H1 (cell line): ENCODE results near the gene LDLRAP1. TPM values are rescaled to one million over a fixed set of nuclear protein-coding genes. Genes with fewer than 3 reads are reported as not detected.

Experiments
- CTCF ChIA-PET: fragments of 300-600 bp; sonication (Branson Sonifier 250); formaldehyde crosslinking; loops from one replicate; lab custom pipeline; 2021; ENCODE audit not compliant: partially characterized antibody; lab: Charles Lee
- POLR2A ChIA-PET: fragments of 300-600 bp; sonication (Branson Sonifier 250); formaldehyde crosslinking; loops from one replicate; lab custom pipeline; 2021; ENCODE audit warnings: inconsistent platforms; ENCODE audit not compliant: partially characterized antibody; lab: Charles Lee
- DNase-seq, 2 experiments: peaks; one replicate each; pipeline versions ENCODE4 v3.0.0 to v3.0.0-alpha.2; 2010 to 2022; ENCODE audit warnings: low spot score in 2 of 2, low read depth in 1 of 2, mixed read lengths in 1 of 2
- FAIRE-seq: peaks from 2 replicates; lab custom pipeline; 2011; peaks lifted over from hg19 to GRCh38; lab: Jason Lieb, UNC
- H2AFZ ChIP-seq: 2 replicates; pipeline ENCODE4 v1.8.1; 2012; ENCODE audit warnings: low read length, inconsistent platforms
- H2AK5ac ChIP-seq: 2 replicates; pipeline ENCODE4 v1.6.1; 2013; ENCODE audit warnings: low read depth, low read length
- H2BK120ac ChIP-seq: replicated peaks from 2 replicates; pipeline ENCODE3; 2013; ENCODE audit warnings: low read depth, low read length, inconsistent platforms
- H2BK12ac ChIP-seq: 2 replicates; pipeline ENCODE4 v1.6.1; 2013; ENCODE audit warnings: low read depth, low read length
- H2BK15ac ChIP-seq: 2 replicates; pipeline ENCODE4 v1.6.1; 2013; ENCODE audit warnings: low read length
- H2BK20ac ChIP-seq: 2 replicates; pipeline ENCODE4 v1.6.1; 2013; ENCODE audit warnings: low read length
- H2BK5ac ChIP-seq: 2 replicates; pipeline ENCODE4 v1.6.1; 2013; ENCODE audit warnings: low read depth, low read length
- H3K14ac ChIP-seq: 2 replicates; pipeline ENCODE4 v1.6.1; 2013; ENCODE audit warnings: inconsistent platforms; ENCODE audit not compliant: insufficient read length
- H3K18ac ChIP-seq: 2 replicates; pipeline ENCODE4 v1.6.1; 2013; ENCODE audit warnings: low read length; ENCODE audit errors: extremely low read depth
- H3K23ac ChIP-seq: 2 replicates; pipeline ENCODE4 v1.6.1; 2013; ENCODE audit warnings: inconsistent platforms; ENCODE audit not compliant: insufficient read length
- H3K23me2 ChIP-seq: 2 replicates; pipeline ENCODE4 v1.6.1; 2013; ENCODE audit warnings: low read depth, low read length
- H3K27ac ChIP-seq: 2 replicates; pipeline ENCODE4 v1.6.1; 2011; ENCODE audit warnings: low read depth, low read length, inconsistent platforms
- H3K27me3 ChIP-seq, 4 experiments: replicated peaks in 1 of 4; 1 replicate in 1 of 4; 2 replicates in 3 of 4; pipeline versions ENCODE4 v1.6.1 to v1.8.1; 2011 to 2013; ENCODE audit warnings: low read length in 3 of 4, mild to moderate bottlenecking in 3 of 4, inconsistent platforms in 2 of 4, mixed read lengths in 2 of 4, moderate library complexity in 1 of 4; ENCODE audit not compliant: control insufficient read depth in 3 of 4, insufficient read depth in 3 of 4; ENCODE audit errors: extremely low read depth in 1 of 4
- H3K36me3 ChIP-seq, 4 experiments: 2 replicates each; pipeline versions ENCODE4 v1.6.1 to v1.8.1; 2011 to 2013; ENCODE audit warnings: mild to moderate bottlenecking in 4 of 4, low read length in 3 of 4, moderate library complexity in 2 of 4, control low read depth in 1 of 4, inconsistent platforms in 1 of 4; ENCODE audit not compliant: insufficient read depth in 4 of 4, control insufficient read depth in 2 of 4
- H3K4ac ChIP-seq: replicated peaks from 2 replicates; pipeline ENCODE3; 2013; ENCODE audit warnings: low read length, low read depth, mixed read lengths, inconsistent platforms; ENCODE audit not compliant: insufficient read length
- H3K4me1 ChIP-seq, 4 experiments: replicated peaks in 1 of 4; 1 replicate in 1 of 4; 2 replicates in 3 of 4; pipeline versions ENCODE4 v1.6.1 to v1.8.1; 2011 to 2013; ENCODE audit warnings: low read length in 3 of 4, inconsistent platforms in 2 of 4, mixed read lengths in 1 of 4; ENCODE audit not compliant: insufficient read depth in 4 of 4, control insufficient read depth in 3 of 4
- H3K4me2 ChIP-seq, 2 experiments: 2 replicates each; pipeline versions ENCODE4 v1.6.1 to v1.8.1; 2011 to 2013; ENCODE audit warnings: low read depth in 2 of 2, low read length in 2 of 2, control low read depth in 1 of 2, inconsistent platforms in 1 of 2, mild to moderate bottlenecking in 1 of 2; ENCODE audit not compliant: insufficient read depth in 1 of 2
- H3K4me3 ChIP-seq, 4 experiments: fragments of 200-600, 300-600 bp in 1 of 4; sonication (generic), shearing (Covaris generic), sonication (Bioruptor Twin) in 1 of 4; 2 replicates each; pipeline versions ENCODE4 v1.5.1 to v1.8.1; 2011 to 2016; ENCODE audit warnings: low read length in 4 of 4, low read depth in 3 of 4, control low read depth in 2 of 4, inconsistent platforms in 2 of 4, mild to moderate bottlenecking in 2 of 4, mixed read lengths in 1 of 4, moderate library complexity in 1 of 4; ENCODE audit not compliant: insufficient read depth in 2 of 4; ENCODE audit errors: extremely low read depth in 1 of 4
- H3K56ac ChIP-seq: replicated peaks from 2 replicates; pipeline ENCODE3; 2013; ENCODE audit warnings: low read depth, mild to moderate bottlenecking, mixed read lengths, low read length, inconsistent platforms; ENCODE audit not compliant: insufficient read length
- H3K79me1 ChIP-seq: 2 replicates; pipeline ENCODE4 v1.6.1; 2013; ENCODE audit warnings: low read depth, low read length, control low read depth
- H3K79me2 ChIP-seq, 2 experiments: 2 replicates each; pipeline versions ENCODE4 v1.6.1 to v1.8.1; 2012 to 2013; ENCODE audit warnings: low read length in 2 of 2, mild to moderate bottlenecking in 2 of 2, inconsistent platforms in 1 of 2; ENCODE audit not compliant: insufficient read depth in 2 of 2, control insufficient read depth in 1 of 2
- H3K9ac ChIP-seq, 4 experiments: replicated peaks in 1 of 4; 1 replicate in 1 of 4; 2 replicates in 3 of 4; pipeline versions ENCODE4 v1.6.1 to v1.8.1; 2011 to 2013; ENCODE audit warnings: low read depth in 3 of 4, low read length in 3 of 4, control low read depth in 2 of 4, mild to moderate bottlenecking in 2 of 4, moderate library complexity in 2 of 4, inconsistent platforms in 1 of 4; ENCODE audit errors: extremely low read depth in 1 of 4
- H3K9me3 ChIP-seq, 2 experiments: 2 replicates each; pipeline versions ENCODE4 v1.6.1 to v1.8.1; 2012 to 2013; ENCODE audit warnings: mild to moderate bottlenecking in 2 of 2, moderate library complexity in 2 of 2, control low read depth in 1 of 2, inconsistent platforms in 1 of 2, low read depth in 1 of 2, low read length in 1 of 2, mixed read lengths in 1 of 2; ENCODE audit not compliant: insufficient read depth in 2 of 2
- H4K20me1 ChIP-seq, 2 experiments: replicated peaks in 1 of 2; 2 replicates each; pipeline versions ENCODE3 to v1.8.1; 2011 to 2013; ENCODE audit warnings: inconsistent platforms in 2 of 2, low read length in 2 of 2, mild to moderate bottlenecking in 1 of 2; ENCODE audit not compliant: insufficient read depth in 2 of 2, control insufficient read depth in 1 of 2
- H4K5ac ChIP-seq: 2 replicates; pipeline ENCODE4 v1.6.1; 2013; ENCODE audit warnings: low read length, low read depth, mixed read lengths, inconsistent platforms; ENCODE audit not compliant: insufficient read length
- H4K8ac ChIP-seq: 2 replicates; pipeline ENCODE4 v1.8.0; 2013; ENCODE audit warnings: mild to moderate bottlenecking, moderate library complexity, low read length, inconsistent platforms; ENCODE audit not compliant: insufficient read depth; ENCODE audit errors: extremely low read depth
- H4K91ac ChIP-seq: replicated peaks from 2 replicates; pipeline ENCODE3; 2013; ENCODE audit warnings: low read length, mixed read lengths, inconsistent platforms; ENCODE audit not compliant: insufficient read length
- BCL11A ChIP-seq, 2 experiments: IDR thresholded peaks; one replicate each; pipeline ENCODE4 v1.6.1; 2011; ENCODE audit warnings: low read depth in 2 of 2, low read length in 2 of 2, mild to moderate bottlenecking in 2 of 2
- CBX5 ChIP-seq: fragments of 300-800, 300-1000 bp; sonication (generic); IDR thresholded peaks from 2 replicates; pipeline ENCODE4 v1.7.1; 2016; ENCODE audit warnings: antibody characterized with exemption, low read length, low read depth
- EP300 ChIP-seq, 2 experiments: IDR thresholded peaks; 1 replicate in 1 of 2; 2 replicates in 1 of 2; pipeline ENCODE4 v1.6.1; 2011 to 2012; ENCODE audit warnings: low read depth in 2 of 2, low read length in 2 of 2, mild to moderate bottlenecking in 2 of 2, borderline replicate concordance in 1 of 2, inconsistent platforms in 1 of 2, moderate library complexity in 1 of 2
- GABPA ChIP-seq: IDR thresholded peaks from 2 replicates; pipeline ENCODE4 v1.6.1; 2011; ENCODE audit warnings: mild to moderate bottlenecking, low read length, moderate library complexity, borderline replicate concordance; ENCODE audit not compliant: insufficient read depth
- POLR2A ChIP-seq, 2 experiments: IDR thresholded peaks; 1 replicate in 1 of 2; 2 replicates in 1 of 2; pipeline ENCODE4 v1.6.1; 2011; ENCODE audit warnings: low read depth in 2 of 2, low read length in 2 of 2, mild to moderate bottlenecking in 2 of 2; ENCODE audit errors: control extremely low read depth in 1 of 2
- TAF1 ChIP-seq: IDR thresholded peaks from 2 replicates; pipeline ENCODE4 v1.6.1; 2011; ENCODE audit warnings: mild to moderate bottlenecking, low read depth, low read length
- TBP ChIP-seq: IDR thresholded peaks from 2 replicates; pipeline ENCODE4 v1.6.1; 2011; ENCODE audit warnings: low read depth, low read length, improper control_type of control experiment
- WGBS, 2 experiments: shearing (Covaris generic) in 1 of 2; methylation state at CpG; one replicate each; pipeline versions ENCODE4 v1.1.6 to v1.1.7; 2013 to 2015; ENCODE audit warnings: low lambda C conversion rate in 2 of 2, mixed read lengths in 2 of 2, inconsistent platforms in 1 of 2, low coverage in 1 of 2, missing lambda C conversion rate in 1 of 2; ENCODE audit not compliant: insufficient replicate concordance in 2 of 2, insufficient coverage in 1 of 2, insufficient read length in 1 of 2; ENCODE audit errors: extremely low coverage in 1 of 2, missing lambda C conversion rate in 1 of 2; 5-methylcytosine and 5-hydroxymethylcytosine counted together
- polyA plus RNA-seq, 7 experiments: library from polyadenylated mRNA; depleted of rRNA in 3 of 7; stranded (reverse) in 5 of 7; unstranded in 2 of 7; fragments of >200 nt in 5 of 7; fragments of 200-250 nt in 2 of 7; gene quantifications; 1 replicate in 5 of 7; 2 replicates in 1 of 7; 4 replicates in 1 of 7; pipeline versions ENCODE4 v1.2.1 to v1.2.3, GENCODE V29; 2011 to 2013; ENCODE audit warnings: missing spikeins in 2 of 7, mixed read lengths in 2 of 7
- total RNA-seq: library from RNA; stranded (reverse); fragmentation: NEBNext Ultra II Directional; extraction: Animal tissue kit (Norgen Biotek cat#: 25700); gene quantifications from 2 replicates; pipeline ENCODE4 v1.2.1, GENCODE V29; 2021

The LDLRAP1 gene
- total and polyA plus RNA-seq, 2 of the 8 experiments (the other 6 are each of a cell fraction or from before 2014, with no cell fraction given) = 12.8 to 13.2 TPM

DNA sequence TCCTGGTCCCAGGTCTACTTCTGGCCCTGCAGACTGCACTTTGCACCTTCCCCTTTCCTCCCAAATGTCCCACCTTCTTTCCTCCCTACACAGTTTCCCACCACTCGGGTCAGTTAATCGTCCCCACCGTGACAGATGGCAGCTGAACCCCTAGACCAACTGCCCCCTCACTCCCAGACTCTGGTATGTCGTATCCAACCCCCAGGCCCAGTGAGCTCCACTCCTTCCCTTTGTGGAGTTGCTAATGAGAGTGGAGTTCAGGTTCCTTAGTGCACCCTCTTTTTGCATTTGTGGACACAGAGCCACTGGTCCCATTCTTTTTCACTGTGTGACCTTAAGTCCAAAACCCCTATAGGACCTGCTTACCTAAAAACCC is 75.0 kb downstream of the LDLRAP1 start:
- no peak overlapping the region for H2AFZ ChIP-seq
- CTCF ChIA-PET = interaction anchor here (0.7 to 7.1 kb wide), 38 partner anchors 9 to 193 kb away, joined by 3 to 53 read pairs (median 8); partner anchors contain the start of gene SELENON
- H3K9ac ChIP-seq = no peak overlapping the region

More for the DNA sequence above, 75.0 kb downstream of the LDLRAP1 start:
- Histone ChIP-seq H3K27me3 (peaks cover 9 to 29% (median 17%) of the 10 kb centered on the region in 4 experiments), H3K36me3 (no peaks in the 10 kb centered on the region), H3K18ac (no peak overlapping the region; the same call in 1 of the 2 replicates), H2AK5ac (0 out of 2 replicates have a peak overlapping the region, but pooled peaks have one; percentile 25), H2BK12ac (no peak overlapping the region), H3K4me1 (peaks cover 0 to 25% (median 6%) of the 10 kb centered on the region in 4 experiments; a peak in 6 of 7 replicates), H2BK5ac (no peak overlapping the region), H3K14ac (no peak overlapping the region), H4K5ac (no peak overlapping the region), H3K23me2 (peaks cover 11% of the 10 kb centered on the region; the same call in 1 of the 2 replicates), H2BK120ac (no peak overlapping the region), H3K4ac (no peak overlapping the region), H4K8ac (no peak overlapping the region), H3K9me3 (no peaks in the 10 kb centered on the region), H4K20me1 (peaks cover 0 to 2% of the 10 kb centered on the region in 2 experiments), H3K4me2 (peak overlapping the region; percentile 75 to 76), H2BK15ac (0 out of 2 replicates have a peak overlapping the region, but pooled peaks have one; percentile 63), H3K79me2 (no peaks in the 10 kb centered on the region), H2BK20ac (no peak overlapping the region), H4K91ac (no peak overlapping the region), H3K27ac (no peak overlapping the region), H3K4me3 (peak overlapping the region; percentile 44 to 83 (median 64); a peak in 6 of 8 replicates), H3K56ac (no peak overlapping the region), H3K79me1 (peaks cover 2% of the 10 kb centered on the region; the same call in 1 of the 2 replicates), H3K23ac (no peak overlapping the region)
- 26% methylated on average over 4 of the region's 4 CpGs; no CpG with 5 or more reads in 1 of the 2 experiments for WGBS, 2 experiments
- DNase-seq = no peak
- POLR2A ChIA-PET = interaction anchor here (0.9 to 1.9 kb wide), 4 partner anchors 24 to 191 kb away, joined by 3 to 5 read pairs (median 4); partner anchors contain the start of gene SELENON
- FAIRE-seq = no peak
- TF ChIP-seq POLR2A (IDR thresholded peaks at IDR 0.05; ENCODE audit: control extremely low read depth in 1 of 2, low read depth in 2 of 2, low read length in 2 of 2) (no peak), GABPA (no peak), TAF1 (no peak), TBP (no peak), CBX5 (no peak), BCL11A (IDR thresholded peaks at IDR 0.05; ENCODE audit: low read depth in 2 of 2, low read length in 2 of 2) (no peak), EP300 (IDR thresholded peaks at IDR 0.05; ENCODE audit: borderline replicate concordance in 1 of 2, low read depth in 2 of 2, low read length in 2 of 2) (no peak)
